ENCODE measurements around the gene CBLN1. TPM values are rescaled to one million over a fixed set of nuclear protein-coding genes. Genes with fewer than 3 reads are reported as not detected.

Gene CBLN1
- total and polyA plus RNA-seq, 3 donors from 2014 or later = 13.7 to 57.8 (median 35.4) TPM

DNA sequence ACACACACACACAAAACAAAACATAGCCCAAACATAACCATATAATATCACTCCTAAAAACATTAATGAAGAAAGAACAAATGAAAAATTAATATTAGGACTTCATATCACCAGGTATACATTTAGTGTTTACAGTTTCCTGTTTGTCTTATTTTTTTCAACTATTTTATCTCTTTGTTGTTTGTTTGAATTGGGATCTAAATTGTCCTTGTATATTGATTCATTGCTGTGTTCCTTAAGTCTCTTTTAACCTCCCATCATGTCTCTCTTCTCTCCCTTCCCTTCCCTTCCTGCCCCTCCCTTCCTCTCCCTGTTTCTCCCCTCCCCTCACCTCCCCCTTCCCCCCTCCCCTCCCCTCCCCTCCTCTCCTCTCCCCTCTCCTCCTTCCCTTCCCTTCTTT lies 23.8 kb upstream of the CBLN1 start:
- H3K9me3 ChIP-seq = no peaks in the 10 kb centered on the region
- DNase-seq = no peak
- H3K27me3 ChIP-seq = no peaks in the 10 kb centered on the region
- no peaks in the 10 kb centered on the region for H3K36me3 ChIP-seq (ENCODE audit: low read depth, missing control alignments)
- no peak overlapping the region for H3K27ac ChIP-seq
- no peak for TF ChIP-seq CTCF (IDR thresholded peaks at IDR 0.05)
- TF ChIP-seq POLR2A (IDR thresholded peaks at IDR 0.05) = no peak
- H3K4me1 ChIP-seq = no peaks in the 10 kb centered on the region
- H3K4me3 ChIP-seq = no peak overlapping the region
- intact Hi-C loops (cut with DNase I; ENCODE audit: low total_unique reads) = no loop called here

GRCh38 chr16:49292413-49292812 lies 10.8 kb upstream of the CBLN1 start:
- 62 to 85% methylated on average over 2 of the region's 2 CpGs for WGBS, 2 donors
- Histone ChIP-seq H3K9me3 (no peaks in the 10 kb centered on the region), H3K27ac (no peak overlapping the region), H3K27me3 (no peaks in the 10 kb centered on the region), H3K4me3 (no peak overlapping the region), H3K36me3 (ENCODE audit: low read depth, missing control alignments) (no peaks in the 10 kb centered on the region), H3K4me1 (no peaks in the 10 kb centered on the region)
- intact Hi-C loops (cut with DNase I; ENCODE audit: low total_unique reads) = no loop called here
- DNase-seq = no peak
- TF ChIP-seq POLR2A (IDR thresholded peaks at IDR 0.05) (no peak), CTCF (IDR thresholded peaks at IDR 0.05) (no peak)

DNA sequence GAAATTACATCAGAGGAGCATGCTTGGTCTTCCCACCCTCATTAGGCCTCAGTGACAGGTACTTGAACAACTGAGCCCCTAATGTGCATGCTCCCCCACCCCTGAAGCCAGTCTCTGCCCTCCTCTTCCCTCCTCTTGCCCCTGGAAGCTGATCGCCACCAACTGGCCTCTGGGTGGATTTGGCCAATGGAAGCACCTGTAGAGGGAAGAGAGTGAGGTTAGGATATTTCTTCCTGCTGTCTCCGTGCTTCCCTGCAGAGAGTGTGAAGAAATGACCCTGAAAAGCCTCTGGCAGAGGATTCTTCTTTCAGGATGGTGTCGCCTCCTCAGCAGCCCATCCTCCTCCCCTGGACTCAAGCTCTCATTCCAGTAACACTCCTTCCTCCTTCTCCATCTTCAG lies 5.9 kb upstream of the CBLN1 start:
- Histone ChIP-seq H3K27me3 (no peaks in the 10 kb centered on the region), H3K4me1 (peaks cover 5% of the 10 kb centered on the region), H3K9me3 (no peaks in the 10 kb centered on the region), H3K4me3 (no peak overlapping the region), H3K27ac (no peak overlapping the region), H3K36me3 (ENCODE audit: low read depth, missing control alignments) (no peaks in the 10 kb centered on the region)
- no peak for DNase-seq
- 42 to 43% methylated on average over 3 of the region's 3 CpGs for WGBS, 2 donors
- intact Hi-C loops (cut with DNase I; ENCODE audit: low total_unique reads) = no loop called here
- no peak for TF ChIP-seq POLR2A (IDR thresholded peaks at IDR 0.05)
- no peak for TF ChIP-seq CTCF (IDR thresholded peaks at IDR 0.05)

DNA sequence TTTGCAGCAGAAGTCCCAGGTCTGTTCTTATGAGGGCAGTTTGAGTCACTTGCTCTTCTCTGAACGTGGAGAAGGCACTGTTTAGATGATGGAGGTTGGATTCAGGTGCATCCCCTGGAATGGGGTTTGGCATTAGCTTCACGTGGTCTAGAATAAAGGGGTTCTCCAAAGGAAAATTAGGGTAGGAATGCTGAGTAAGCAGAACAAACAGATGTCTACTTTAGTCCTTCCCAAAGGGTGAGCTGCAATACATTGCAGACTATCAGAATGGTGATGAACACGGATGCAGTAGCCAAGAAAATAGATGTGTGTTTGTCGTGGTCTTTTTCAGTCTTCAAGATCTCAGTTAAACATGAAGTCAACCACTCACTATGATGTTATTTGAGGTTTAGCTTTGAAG lies 3.3 kb upstream of the CBLN1 start:
- 40 to 51% methylated on average over 4 of the region's 4 CpGs for WGBS, 2 donors
- peaks cover 5% of the 10 kb centered on the region for H3K4me1 ChIP-seq

More for the DNA sequence above, 3.3 kb upstream of the CBLN1 start:
- no peak overlapping the region for H3K4me3 ChIP-seq
- H3K27me3 ChIP-seq = no peaks in the 10 kb centered on the region
- no peak for DNase-seq
- intact Hi-C loops (cut with DNase I; ENCODE audit: low total_unique reads) = no loop called here
- no peaks in the 10 kb centered on the region for H3K36me3 ChIP-seq (ENCODE audit: low read depth, missing control alignments)
- H3K27ac ChIP-seq = no peak overlapping the region
- H3K9me3 ChIP-seq = no peaks in the 10 kb centered on the region
- TF ChIP-seq CTCF (IDR thresholded peaks at IDR 0.05) = no peak
- no peak for TF ChIP-seq POLR2A (IDR thresholded peaks at IDR 0.05)
